A673 (cell line): ENCODE results near the gene ZNF639. TPM values are rescaled to one million over a fixed set of nuclear protein-coding genes. Genes with fewer than 3 reads are reported as not detected.
"Not testable (repeated sequence)": the region's sequence is repeated elsewhere in the genome, so short reads cannot be mapped to it uniquely, and the experiment has no call there.

Experiments
- BruUV-seq: library from RNA; stranded (reverse); fragments of 400-500 nt; replicated peaks from 2 replicates; lab custom pipeline; 2021; lab: Mats Ljungman, UMichigan
- CTCF ChIA-PET: fragments of 300-600 bp; sonication (Branson Sonifier 250); formaldehyde crosslinking; loops from one replicate; lab custom pipeline; 2022; ENCODE audit warnings: antibody characterized with exemption; lab: Charles Lee
- POLR2A ChIA-PET: fragments of 300-600 bp; sonication (Branson Sonifier 250); formaldehyde crosslinking; loops from one replicate; lab custom pipeline; 2022; ENCODE audit warnings: antibody characterized with exemption; ENCODE audit not compliant: low non-redundant PET; lab: Charles Lee
- DNase-seq: peaks from one replicate; pipeline ENCODE4 v3.0.0-alpha.2; 2015; ENCODE audit warnings: low spot score
- H3K27ac ChIP-seq: fragments of 200-600 bp; sonication (generic); 2 replicates; pipeline ENCODE4 v1.5.1; 2016; ENCODE audit warnings: mixed run types, low read depth, mild to moderate bottlenecking, mixed read lengths, antibody characterized with exemption, low read length; ENCODE audit not compliant: poor library complexity, severe bottlenecking
- H3K27me3 ChIP-seq: fragments of 200-600 bp; sonication (generic); replicated peaks from 2 replicates; pipeline ENCODE4 v1.6.1; 2017; ENCODE audit warnings: mixed run types, low read depth, mild to moderate bottlenecking, mixed read lengths, antibody characterized with exemption, low read length; ENCODE audit not compliant: insufficient read depth, poor library complexity
- H3K36me3 ChIP-seq: fragments of 200-600 bp; sonication (generic); 2 replicates; pipeline ENCODE4 v1.6.1; 2016; ENCODE audit warnings: mixed run types, mild to moderate bottlenecking, mixed read lengths, antibody characterized with exemption, low read length; ENCODE audit not compliant: insufficient read depth, poor library complexity, severe bottlenecking
- H3K4me1 ChIP-seq: fragments of 200-600 bp; sonication (generic); 2 replicates; pipeline ENCODE4 v1.6.1; 2017; ENCODE audit warnings: mixed run types, mild to moderate bottlenecking, mixed read lengths, antibody characterized with exemption, low read length; ENCODE audit not compliant: insufficient read depth, poor library complexity, severe bottlenecking
- H3K4me3 ChIP-seq: fragments of 200-600 bp; sonication (generic); 2 replicates; pipeline ENCODE4 v1.5.1; 2016; ENCODE audit warnings: low read depth, mixed run types, mild to moderate bottlenecking, mixed read lengths, low read length; ENCODE audit not compliant: poor library complexity, severe bottlenecking
- H3K9me3 ChIP-seq: fragments of 200-600 bp; sonication (generic); 2 replicates; pipeline ENCODE4 v1.6.1; 2016; ENCODE audit warnings: mixed run types, low read depth, mild to moderate bottlenecking, mixed read lengths, antibody characterized with exemption, low read length; ENCODE audit not compliant: poor library complexity, severe bottlenecking
- EZH2 ChIP-seq: fragments of 200-600 bp; sonication (generic); IDR thresholded peaks from 2 replicates; pipeline ENCODE4 v1.6.1; 2017; ENCODE audit warnings: borderline replicate concordance, low read depth, mild to moderate bottlenecking, mixed read lengths, antibody characterized with exemption, low read length; ENCODE audit not compliant: poor library complexity, severe bottlenecking
- intact Hi-C: fragments of 100-400 bp; cut with micrococcal nuclease; formaldehyde crosslinking; loops from one replicate; pipeline ENCODE4 v1.10.0; 2022; ENCODE audit not compliant: unreplicated experiment
- total RNA-seq: library from RNA; stranded (reverse); gene quantifications from 2 replicates; pipeline ENCODE4 v1.2.3, GENCODE V29; 2021
- TF ChIP-seq, protein P1 (sequence below): fragments of 300-800, 200-600 bp; sonication (generic); conservative IDR thresholded peaks from 2 replicates; pipeline ENCODE4 v1.5.1; 2017; ENCODE audit warnings: low read depth, mild to moderate bottlenecking, antibody characterized with exemption, low read length, moderate library complexity, mixed read lengths

The ZNF639 gene
- total RNA-seq, 1 experiment from 2014 or later, result 47.4 TPM

DNA sequence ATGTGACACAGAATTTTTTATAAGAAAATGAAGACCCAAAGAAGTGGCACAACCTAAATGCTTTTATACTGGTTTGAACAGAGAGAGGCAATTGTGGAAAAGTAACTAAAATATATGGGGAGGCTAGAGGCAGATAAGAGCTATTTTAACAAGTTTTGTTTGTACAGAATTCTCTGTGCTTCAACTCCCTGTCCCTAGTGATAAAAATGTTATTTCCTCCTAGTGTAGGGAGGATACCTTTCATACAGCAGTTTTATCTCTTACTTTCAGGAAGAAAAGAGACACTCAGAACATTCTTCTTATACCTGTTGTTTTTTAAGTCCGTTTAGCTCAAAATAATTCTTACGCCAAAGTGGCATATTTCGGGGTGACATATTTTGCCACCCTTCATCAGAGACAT, 21.2 kb upstream of the ZNF639 start:
- ChIA-PET CTCF (no interaction called here), POLR2A (no interaction called here)
- Histone ChIP-seq H3K36me3 (no peaks in the 10 kb centered on the region), H3K27ac (no peak overlapping the region), H3K9me3 (no peaks in the 10 kb centered on the region), H3K4me3 (no peak overlapping the region), H3K27me3 (no peaks in the 10 kb centered on the region), H3K4me1 (no peaks in the 10 kb centered on the region)
- no peak for DNase-seq
- TF ChIP-seq, protein P1, sequence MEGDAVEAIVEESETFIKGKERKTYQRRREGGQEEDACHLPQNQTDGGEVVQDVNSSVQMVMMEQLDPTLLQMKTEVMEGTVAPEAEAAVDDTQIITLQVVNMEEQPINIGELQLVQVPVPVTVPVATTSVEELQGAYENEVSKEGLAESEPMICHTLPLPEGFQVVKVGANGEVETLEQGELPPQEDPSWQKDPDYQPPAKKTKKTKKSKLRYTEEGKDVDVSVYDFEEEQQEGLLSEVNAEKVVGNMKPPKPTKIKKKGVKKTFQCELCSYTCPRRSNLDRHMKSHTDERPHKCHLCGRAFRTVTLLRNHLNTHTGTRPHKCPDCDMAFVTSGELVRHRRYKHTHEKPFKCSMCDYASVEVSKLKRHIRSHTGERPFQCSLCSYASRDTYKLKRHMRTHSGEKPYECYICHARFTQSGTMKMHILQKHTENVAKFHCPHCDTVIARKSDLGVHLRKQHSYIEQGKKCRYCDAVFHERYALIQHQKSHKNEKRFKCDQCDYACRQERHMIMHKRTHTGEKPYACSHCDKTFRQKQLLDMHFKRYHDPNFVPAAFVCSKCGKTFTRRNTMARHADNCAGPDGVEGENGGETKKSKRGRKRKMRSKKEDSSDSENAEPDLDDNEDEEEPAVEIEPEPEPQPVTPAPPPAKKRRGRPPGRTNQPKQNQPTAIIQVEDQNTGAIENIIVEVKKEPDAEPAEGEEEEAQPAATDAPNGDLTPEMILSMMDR, result no peak
- TF ChIP-seq EZH2, result no peak
- intact Hi-C loops, result no loop called here
- BruUV-seq, result no TSS peak

DNA sequence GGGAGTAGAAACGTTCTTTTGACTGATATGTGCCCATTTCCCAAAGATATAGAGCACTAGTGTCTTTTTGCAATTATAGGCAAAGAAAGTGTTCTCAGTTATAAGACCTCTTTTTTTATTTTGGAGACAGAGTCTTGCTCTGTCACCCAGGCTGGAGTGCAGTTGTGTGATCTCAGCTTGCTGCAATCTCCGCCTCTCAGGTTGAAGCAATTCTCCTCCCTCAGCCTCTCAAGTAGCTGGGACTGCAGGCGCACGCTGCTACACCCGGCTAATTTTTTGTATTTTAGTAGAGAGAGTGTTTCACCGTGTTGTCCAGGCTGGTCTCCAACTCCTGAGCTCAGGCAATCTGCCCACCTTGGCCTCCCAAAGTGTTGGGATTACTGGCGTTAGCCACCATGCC, 20.7 kb upstream of the ZNF639 start:
- ChIA-PET CTCF (no interaction called here), POLR2A (no interaction called here)
- H3K27ac ChIP-seq, result no peak overlapping the region
- H3K36me3 ChIP-seq, result no peaks in the 10 kb centered on the region
- no peak overlapping the region for H3K4me3 ChIP-seq
- no TSS peak for BruUV-seq
- H3K9me3 ChIP-seq, result no peaks in the 10 kb centered on the region
- DNase-seq, result no peak
- TF ChIP-seq, protein P1, result no peak
- TF ChIP-seq EZH2, result no peak
- H3K27me3 ChIP-seq, result no peaks in the 10 kb centered on the region
- intact Hi-C loops, result no loop called here
- H3K4me1 ChIP-seq, result no peaks in the 10 kb centered on the region

DNA sequence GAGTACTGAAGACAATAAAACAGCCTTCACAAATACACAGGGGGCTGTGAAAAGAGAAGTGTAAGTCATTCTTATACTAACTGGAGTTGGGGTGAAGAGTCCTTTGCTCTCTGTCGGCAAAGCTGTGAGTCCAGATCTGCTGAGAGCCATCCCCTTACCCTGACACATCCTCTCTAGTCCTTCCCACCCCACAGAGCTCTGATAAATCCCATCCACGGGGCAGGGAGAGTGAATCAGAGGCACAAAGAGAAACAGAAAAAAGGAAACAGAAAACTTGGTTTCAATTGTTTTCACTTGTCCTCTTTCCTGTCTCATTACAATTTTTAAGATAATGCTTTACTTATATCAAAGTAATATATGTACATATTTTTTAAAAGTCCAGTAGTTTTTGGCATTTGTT, 18.2 kb upstream of the ZNF639 start:
- H3K36me3 ChIP-seq, result no peaks in the 10 kb centered on the region
- no peak overlapping the region for H3K4me3 ChIP-seq
- no peaks in the 10 kb centered on the region for H3K4me1 ChIP-seq
- intact Hi-C loops, result no loop called here
- H3K9me3 ChIP-seq, result no peaks in the 10 kb centered on the region
- peak; percentile 2 for DNase-seq
- no peaks in the 10 kb centered on the region for H3K27me3 ChIP-seq
- BruUV-seq, result no TSS peak
- TF ChIP-seq, protein P1, result no peak
- no peak for TF ChIP-seq EZH2
- CTCF ChIA-PET, result no interaction called here
- H3K27ac ChIP-seq, result no peak overlapping the region
- POLR2A ChIA-PET, result no interaction called here

DNA sequence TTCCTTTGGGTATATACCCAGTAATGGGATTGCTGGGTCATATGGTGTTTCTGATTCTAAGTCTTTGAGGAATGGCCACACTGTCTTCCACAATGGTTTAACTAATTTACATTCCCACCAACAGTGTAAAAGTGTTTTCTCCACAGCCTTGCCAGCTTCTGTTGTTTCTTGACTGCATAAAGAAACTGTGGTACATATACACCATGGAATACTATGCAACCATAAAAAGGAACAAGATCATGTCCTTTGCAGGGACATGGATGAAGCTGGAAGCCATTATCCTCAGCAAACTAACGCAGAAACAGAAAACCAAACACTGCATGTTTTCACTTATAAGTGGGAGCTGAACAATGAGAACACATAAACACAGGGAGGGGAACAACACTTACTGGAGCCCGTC, 15.5 kb upstream of the ZNF639 start:
- H3K4me1 ChIP-seq, DNase-seq, H3K36me3 ChIP-seq, H3K27ac ChIP-seq, H3K9me3 ChIP-seq, CTCF ChIA-PET, intact Hi-C loops, H3K27me3 ChIP-seq, POLR2A ChIA-PET, H3K4me3 ChIP-seq, BruUV-seq: not testable (repeated sequence)
